ENCODE results near the gene FAM72B. TPM values are rescaled to one million over a fixed set of nuclear protein-coding genes. Genes with fewer than 3 reads are reported as not detected.
"Not testable (repeated sequence)": the region's sequence is repeated elsewhere in the genome, so short reads cannot be mapped to it uniquely, and the experiment has no call there.

Gene FAM72B
- total RNA-seq, 2 donors from 2014 or later: 0.57 to 1.1 TPM

GRCh38 chr1:121200985-121201981 is 17.1 kb upstream of the FAM72B start:
- intact Hi-C loops (cut with DNase I); DNase-seq (ENCODE audit: low spot score): not testable (repeated sequence)

GRCh38 chr1:121200232-121200631 is 16.1 kb upstream of the FAM72B start:
- DNase-seq (ENCODE audit: low spot score); intact Hi-C loops (cut with DNase I): not testable (repeated sequence)

GRCh38 chr1:121199763-121200162 is 15.6 kb upstream of the FAM72B start:
- DNase-seq (ENCODE audit: low spot score); intact Hi-C loops (cut with DNase I): not testable (repeated sequence)

GRCh38 chr1:121197095-121197882 is 13.1 kb upstream of the FAM72B start:
- DNase-seq (ENCODE audit: low spot score); intact Hi-C loops (cut with DNase I): not testable (repeated sequence)

GRCh38 chr1:121192512-121192911 is 8.4 kb upstream of the FAM72B start:
- DNase-seq (ENCODE audit: low spot score); intact Hi-C loops (cut with DNase I): not testable (repeated sequence)

DNA sequence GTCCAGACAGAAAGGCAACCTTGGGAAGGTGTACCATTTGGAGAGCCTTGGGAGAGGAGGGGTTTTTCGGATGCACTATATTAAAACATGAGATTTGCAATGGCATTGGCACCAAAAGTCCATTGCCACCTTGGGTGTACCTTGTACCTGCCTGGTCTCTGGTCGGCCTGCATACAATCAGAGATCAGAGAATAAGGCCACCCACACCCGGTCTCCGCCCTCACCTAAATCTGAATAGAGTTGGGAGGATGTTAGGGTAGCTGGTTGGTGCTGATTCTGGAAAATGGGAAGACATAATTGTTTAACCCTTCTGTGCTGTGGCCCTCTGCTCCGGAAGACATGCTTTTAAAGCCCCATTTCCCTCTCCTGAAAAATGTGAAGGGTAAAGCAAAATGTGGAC is 3.8 kb upstream of the FAM72B start:
- DNase-seq (ENCODE audit: low spot score); intact Hi-C loops (cut with DNase I): not testable (repeated sequence)

GRCh38 chr1:121186191-121186590 is 2.1 kb upstream of the FAM72B start:
- DNase-seq (ENCODE audit: low spot score); intact Hi-C loops (cut with DNase I): not testable (repeated sequence)

DNA sequence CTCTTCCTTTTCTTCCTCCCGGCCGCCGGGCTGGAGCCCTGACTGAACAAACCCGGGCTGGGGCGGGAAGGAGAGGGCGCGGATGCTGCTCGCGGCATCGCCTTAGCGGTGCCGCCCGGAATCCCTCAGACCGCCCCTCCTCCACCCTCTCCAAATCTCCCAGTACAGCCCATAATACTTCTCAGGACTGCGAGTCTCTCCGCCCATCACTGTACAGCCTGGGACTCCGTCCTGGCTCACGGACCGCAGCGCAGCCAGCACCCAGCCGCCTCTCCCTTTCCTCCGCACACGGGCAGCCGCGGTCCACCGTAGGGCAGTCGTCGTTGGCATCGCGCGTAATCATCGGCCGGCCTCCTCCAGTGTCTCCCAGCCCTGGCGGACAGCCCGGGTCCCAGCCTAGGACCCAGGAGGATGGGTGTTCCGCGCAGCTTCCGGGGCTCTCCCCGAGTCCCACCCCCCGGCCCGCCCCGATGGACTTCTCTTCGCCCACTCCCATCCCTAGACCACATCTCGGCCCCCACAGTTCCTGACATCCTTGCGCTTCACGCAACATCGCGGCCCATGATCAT is 1.1 kb upstream of the FAM72B start:
- DNase-seq (ENCODE audit: low spot score); intact Hi-C loops (cut with DNase I): not testable (repeated sequence)

- intact Hi-C loops (cut with DNase I); DNase-seq (ENCODE audit: low spot score): not testable (repeated sequence)
Measured at GRCh38 chr1:121183867-121184266, 273 bp downstream of the FAM72B start.

GRCh38 chr1:121178197-121178596 is 5.9 kb downstream of the FAM72B start:
- DNase-seq (ENCODE audit: low spot score); intact Hi-C loops (cut with DNase I): not testable (repeated sequence)

GRCh38 chr1:121176649-121177048 is 7.5 kb downstream of the FAM72B start:
- DNase-seq (ENCODE audit: low spot score); intact Hi-C loops (cut with DNase I): not testable (repeated sequence)

DNA sequence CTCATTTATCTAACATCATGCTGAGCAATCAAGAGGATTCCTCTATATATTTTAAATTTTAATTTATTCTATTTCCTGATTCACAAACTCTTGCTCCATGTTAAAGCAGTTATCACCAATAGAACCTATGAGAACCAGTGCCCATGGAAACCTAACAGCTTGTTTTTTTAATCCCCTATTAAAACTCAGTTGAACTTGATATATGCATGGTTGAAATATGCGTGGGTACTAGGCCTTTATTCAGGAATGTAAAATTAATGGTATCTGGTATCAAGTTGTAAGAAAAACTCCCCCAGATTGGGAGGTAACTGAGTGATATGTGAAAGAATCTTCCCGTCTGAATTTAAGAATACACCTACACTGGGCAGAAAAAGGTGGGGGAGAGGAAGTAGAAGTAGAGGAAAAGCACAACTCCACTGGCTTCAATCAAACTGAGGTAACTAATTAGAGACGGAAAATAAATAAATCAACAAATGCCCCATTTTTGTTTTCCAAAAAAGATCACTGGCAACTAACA is 15.9 kb downstream of the FAM72B start:
- intact Hi-C loops (cut with DNase I); DNase-seq (ENCODE audit: low spot score): not testable (repeated sequence)

GRCh38 chr1:121167225-121167738 is 16.9 kb downstream of the FAM72B start:
- DNase-seq (ENCODE audit: low spot score); intact Hi-C loops (cut with DNase I): not testable (repeated sequence)

DNA sequence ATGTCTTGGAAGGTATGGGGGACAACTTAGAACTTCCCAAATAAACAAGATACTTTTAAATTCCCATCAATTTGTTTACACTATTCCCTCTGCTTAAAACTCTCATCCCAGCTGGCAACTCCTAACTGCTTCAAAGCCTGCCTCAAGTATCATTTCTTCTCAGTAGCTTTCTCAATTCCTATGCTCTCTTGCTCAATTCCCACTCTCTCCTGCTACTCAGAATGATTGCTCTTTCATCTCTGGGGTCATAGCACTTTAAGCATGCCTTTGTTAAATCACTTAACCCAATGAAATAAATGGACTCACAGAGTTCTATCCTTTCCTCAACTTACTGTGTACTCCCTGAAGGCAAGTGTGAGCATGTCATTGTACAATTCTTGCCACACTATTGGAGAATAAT is 18.8 kb downstream of the FAM72B start:
- intact Hi-C loops (cut with DNase I); DNase-seq (ENCODE audit: low spot score): not testable (repeated sequence)

DNA sequence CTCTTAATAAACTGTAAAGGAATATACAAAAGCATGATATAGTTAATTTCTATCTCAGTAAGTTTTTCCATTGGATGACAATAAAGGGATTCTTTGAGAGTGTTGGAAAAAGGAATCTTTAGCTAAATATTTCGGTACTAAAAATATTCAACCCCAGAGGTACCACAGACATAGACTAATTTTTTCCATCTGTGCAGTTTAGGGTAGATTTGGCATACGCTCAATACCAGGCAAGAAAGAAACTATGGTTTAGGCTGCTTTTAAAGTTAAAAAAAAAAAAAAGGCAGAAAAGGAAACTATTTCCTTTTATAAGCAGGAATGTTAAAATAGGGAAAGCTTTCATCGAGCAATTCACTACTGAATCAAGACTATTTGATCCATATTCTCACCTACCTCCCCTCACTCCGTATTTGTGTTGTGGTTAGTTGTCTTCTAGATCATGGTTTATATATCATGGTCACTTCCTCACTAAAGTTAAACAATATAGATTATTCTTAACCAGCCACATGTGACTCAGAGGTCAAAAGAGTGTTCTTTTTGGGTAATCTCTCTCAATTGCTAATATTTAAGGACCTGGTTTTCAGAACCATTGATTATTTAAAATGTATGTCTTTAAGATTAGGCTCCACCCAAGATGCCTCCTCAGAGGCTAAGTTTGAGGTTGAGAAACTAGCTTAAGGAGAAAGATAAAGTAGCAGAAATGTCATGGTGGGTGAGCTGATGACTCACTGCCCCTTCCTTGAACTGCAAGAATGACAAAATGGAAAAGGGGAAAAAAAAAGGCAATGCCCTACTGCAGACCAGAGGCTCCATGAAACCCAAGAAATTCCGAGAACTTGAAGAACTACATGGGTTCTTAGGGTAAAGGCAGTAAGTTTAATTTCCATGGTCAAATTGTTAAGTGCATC is 20.0 kb downstream of the FAM72B start:
- intact Hi-C loops (cut with DNase I); DNase-seq (ENCODE audit: low spot score): not testable (repeated sequence)

DNA sequence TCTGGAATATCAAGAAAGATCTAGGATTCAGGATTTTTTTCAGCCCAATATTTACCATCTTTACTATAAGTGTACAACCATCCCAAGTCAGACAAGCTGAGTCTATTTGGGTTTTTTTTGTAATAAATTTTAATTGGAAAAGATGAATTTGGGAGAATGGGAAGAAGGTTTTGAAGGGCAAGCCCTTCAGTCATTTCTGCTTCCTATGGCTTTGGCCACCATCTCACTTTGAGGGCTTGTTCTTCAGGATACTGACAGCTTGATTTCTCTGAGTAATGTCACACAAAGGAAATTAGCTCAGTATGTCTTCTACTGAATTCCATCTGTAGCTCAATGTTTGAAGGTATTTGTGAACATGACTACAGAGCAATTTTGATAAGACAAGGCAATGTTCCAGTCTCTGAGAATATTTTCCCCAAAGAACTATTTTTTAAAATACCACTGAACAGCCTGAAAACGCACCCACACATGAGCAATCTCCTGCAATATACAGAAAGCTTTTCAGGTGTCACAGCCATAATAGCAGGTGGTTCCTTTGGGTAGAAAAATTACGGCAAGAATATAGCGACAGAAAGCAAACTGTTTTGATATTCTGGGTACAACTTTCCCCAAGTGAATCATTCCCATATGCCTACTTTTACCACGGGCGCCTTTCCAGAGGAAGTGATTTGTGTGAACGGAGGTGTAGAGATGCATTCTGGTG is 22.8 kb downstream of the FAM72B start:
- DNase-seq (ENCODE audit: low spot score); intact Hi-C loops (cut with DNase I): not testable (repeated sequence)

DNA sequence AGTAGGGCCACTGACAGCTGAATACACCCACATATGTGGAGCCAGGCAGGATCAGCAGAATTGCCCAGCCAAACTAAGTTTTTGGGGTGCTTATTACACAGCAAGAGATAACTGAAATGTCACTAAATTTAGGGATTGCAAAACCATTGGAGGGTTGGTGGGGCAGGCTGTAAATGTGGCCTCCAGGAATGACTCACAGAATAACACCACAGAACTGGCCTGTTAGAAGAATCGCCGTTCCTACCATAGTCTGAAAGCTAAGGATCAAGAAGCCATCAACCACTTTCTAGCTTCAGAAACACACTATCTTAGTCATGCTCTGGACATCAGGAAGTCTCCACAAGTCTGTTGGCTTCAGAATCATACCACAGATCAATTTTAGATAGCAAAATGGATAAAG is 24.0 kb downstream of the FAM72B start:
- intact Hi-C loops (cut with DNase I); DNase-seq (ENCODE audit: low spot score): not testable (repeated sequence)

All from posterior vena cava (tissue), 2 donors.